GM21737 (cell line): ENCODE results near the gene GPR4.

Source experiments
- ATAC-seq: cut with Tn5 transposase; IDR thresholded peaks from one replicate; pipeline ENCODE4 v1.9.1; 2021; ENCODE audit warnings: mild to moderate bottlenecking, moderate library complexity; ENCODE audit not compliant: unreplicated experiment

The GPR4 gene

DNA sequence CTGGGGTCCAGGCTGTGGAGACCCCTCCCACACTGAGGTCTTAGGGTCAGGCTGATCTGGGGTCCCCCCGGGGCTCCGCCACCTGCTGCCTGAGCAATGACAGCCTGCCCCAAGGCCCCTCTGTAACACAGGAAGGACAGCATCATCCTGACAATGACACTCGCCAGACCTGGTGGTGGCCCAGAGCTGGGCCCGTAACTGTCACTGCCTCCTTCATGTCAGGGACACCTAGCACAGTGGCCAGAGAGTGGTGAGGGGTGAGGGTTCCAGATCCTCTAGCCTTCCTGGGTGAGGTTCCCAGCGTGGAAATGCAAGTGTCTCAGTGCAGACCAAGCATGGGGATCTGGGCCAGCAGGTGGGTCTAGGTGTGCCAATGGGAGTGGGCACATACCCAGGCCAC, 45.2 kb downstream of the GPR4 start:
- ATAC-seq = no peak

DNA sequence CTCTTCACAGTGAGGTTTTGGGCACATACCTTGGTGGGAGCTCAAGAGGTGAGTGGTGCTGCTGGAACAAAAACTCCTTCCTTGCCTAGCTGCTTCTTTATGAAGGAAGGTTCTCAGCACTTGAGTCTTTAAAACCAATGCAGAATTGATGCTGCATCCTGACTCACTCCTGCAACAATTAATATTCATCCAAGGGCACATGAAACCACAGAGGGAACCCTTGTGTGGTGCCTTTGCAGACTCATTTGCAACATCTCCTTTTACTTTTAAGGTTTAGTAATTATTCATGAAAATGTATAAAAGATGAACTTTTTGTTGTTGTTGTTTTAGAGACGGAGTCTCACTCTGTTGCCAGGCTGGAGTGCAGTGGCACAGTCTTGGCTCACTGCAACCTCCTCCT, 47.5 kb downstream of the GPR4 start:
- ATAC-seq = no peak

GRCh38 chr19:45553464-45553863, 48.5 kb downstream of the GPR4 start:
- no peak for ATAC-seq

DNA sequence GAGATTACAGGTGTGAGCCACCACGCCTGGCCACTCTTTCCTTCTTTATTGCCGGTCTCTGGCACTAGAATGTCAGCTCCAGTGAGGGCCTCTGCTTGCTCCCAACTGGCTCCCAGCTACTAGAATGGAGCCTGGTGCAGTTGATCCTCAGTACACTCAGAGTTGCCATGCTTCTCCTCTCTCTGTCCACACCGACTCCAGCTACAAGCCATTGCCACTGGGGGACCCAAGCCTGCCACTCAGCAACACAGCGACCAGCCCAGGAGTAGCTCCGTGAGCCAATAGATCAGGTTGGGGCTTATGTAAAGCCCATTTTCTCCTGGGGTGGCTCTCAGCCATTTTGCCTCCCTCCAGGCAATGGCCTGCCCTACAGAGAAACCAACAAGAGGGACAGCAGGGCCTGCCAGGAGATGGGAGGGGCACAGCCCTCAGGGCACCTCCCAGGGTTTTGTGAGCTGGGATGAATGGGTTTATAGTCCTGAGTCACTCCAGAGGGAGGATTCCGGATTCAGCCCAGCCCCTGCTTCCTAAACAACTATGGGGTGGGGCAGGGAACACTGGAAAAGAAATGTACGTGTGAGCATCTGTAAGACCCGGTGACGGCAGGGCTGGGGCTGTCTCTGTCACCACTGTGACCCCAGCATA, 53.9 kb downstream of the GPR4 start:
- no peak for ATAC-seq

DNA sequence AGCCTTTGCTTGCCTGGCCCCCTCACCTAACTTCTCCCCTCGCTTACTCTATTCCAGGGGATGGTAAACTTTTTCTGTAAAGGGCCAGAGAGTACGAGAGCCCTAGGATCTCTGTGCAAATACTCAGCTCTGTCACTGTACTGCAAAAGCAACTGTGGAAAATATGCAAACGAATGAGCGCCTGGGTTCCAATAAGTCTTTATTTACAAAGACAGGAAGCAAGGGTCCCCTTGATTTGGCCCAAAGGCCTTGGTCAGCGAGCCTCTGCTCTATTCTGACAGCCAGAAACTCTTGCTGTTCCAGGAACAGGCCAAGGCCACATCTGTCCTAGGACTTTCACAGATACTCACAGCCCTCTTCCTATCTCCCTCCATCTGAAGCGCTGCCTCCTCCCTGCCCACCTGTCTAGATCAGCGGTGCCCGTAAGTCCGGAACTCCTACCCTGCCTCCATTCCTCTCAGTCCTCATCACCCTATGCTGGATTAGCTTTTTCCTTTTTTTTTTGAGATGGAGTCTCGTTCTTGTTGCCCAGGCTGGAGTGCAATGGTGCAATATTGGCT, 54.7 kb downstream of the GPR4 start:
- no peak for ATAC-seq

DNA sequence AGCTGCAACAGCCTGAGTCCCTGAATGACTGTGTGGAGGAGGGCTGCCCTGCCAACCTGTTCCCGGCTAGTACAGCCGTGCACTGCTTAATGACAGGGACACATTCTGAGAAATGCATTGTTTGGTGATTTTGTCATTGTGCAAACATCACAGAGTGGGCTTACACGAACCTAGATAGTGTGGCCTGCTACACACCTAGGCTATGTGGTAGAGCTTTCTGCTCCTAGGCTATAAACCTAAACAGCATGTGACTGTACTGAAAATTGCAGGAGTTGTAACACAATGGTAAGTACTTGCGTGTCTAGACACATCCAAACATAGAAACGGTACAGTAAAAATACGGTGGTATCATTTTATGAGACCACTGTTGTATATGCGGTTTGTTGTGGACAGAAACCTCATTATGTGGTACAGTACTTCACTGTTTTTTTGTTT, 59.8 kb downstream of the GPR4 start:
- ATAC-seq = no peak
